T1000 (cell line): Measurements from ENCODE around the gene EXOSC5.
"Not testable (repeated sequence)": the region's sequence is repeated elsewhere in the genome, so short reads cannot be mapped to it uniquely, and the experiment has no call there.

Experiments used
- DNase-seq: peaks from one replicate; lab custom pipeline; 2025; ENCODE audit warnings: mixed read lengths; lab: John Stamatoyannopoulos, UW

Gene EXOSC5

DNA sequence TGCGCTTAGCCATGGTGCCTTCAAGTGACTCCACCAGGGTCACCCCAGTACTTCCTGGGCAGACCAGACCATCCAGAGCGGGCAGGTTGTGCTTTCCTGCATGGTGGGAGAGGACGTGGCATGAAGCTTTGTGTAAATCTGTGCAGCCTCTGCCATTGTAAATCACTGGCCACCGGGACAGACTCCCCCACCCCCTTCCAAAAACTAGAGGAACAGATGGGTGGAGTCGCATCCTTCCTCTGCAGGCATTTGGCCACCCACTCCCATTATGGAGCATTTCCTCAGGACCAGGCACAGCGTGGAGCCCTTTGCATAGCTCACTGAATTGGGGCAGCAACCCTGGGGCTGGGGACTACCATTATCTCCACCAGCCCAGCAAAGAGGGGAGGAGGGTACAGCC lies 8.6 kb upstream of the EXOSC5 start:
- no peak for DNase-seq

DNA sequence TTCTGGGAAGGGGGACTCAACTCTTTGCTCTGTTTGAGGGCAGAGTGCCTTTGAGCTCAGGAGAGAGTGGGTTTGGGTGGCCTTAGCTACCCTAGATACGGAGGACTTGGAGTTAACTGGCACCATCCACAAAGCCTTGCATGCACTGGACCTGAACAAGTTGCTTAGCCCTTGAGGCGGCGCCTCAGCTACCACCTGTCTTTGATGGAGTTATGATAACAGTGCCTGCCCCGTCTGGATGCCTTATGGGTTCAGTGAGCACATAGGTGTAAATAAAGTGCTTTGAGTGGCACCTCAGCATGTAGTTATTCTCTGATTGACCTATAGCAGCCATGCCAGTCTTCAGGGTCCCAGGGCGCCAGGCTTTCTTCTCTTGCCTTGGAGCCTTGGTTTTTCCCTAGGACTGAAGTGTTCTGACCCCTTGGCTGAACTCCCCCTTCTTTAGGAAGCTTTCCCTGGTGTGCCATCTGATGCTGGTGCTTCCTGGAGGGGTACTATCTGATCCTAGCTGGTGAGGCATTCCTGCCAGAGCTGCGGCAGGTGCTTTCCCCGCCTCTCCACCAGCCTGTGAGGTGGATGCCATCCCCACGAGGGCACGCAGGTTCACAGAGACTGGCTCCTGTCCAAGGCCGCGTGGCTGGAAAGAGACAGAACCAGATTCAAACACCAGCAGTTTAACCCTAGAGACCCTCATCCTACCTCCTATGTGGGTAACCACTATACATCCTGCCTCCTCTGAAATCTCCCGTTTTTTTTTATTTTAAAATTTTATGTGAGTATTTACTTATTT lies 6.2 kb upstream of the EXOSC5 start:
- DNase-seq, result no peak

DNA sequence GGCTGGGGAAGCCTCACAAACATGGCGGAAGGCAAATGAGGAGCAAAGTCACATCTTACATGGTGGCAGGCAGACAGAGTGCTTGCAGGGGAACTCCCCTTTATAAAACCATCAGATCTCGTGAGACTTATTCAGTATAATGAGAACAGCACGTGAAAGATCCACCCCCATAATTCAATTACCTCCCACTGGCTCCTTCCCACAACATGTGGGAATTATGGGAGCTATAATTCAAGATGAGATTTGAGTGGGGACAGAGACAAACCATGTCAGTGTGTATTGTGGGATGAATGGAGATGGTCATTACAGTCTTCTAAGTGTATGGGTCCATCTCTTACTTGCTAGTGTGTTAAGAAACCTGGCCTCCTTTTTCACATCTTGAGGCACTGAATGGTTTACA lies 4.9 kb upstream of the EXOSC5 start:
- DNase-seq, result no peak

- DNase-seq, result no peak
Measured at GRCh38 chr19:41401483-41401882, 4.3 kb upstream of the EXOSC5 start.

DNA sequence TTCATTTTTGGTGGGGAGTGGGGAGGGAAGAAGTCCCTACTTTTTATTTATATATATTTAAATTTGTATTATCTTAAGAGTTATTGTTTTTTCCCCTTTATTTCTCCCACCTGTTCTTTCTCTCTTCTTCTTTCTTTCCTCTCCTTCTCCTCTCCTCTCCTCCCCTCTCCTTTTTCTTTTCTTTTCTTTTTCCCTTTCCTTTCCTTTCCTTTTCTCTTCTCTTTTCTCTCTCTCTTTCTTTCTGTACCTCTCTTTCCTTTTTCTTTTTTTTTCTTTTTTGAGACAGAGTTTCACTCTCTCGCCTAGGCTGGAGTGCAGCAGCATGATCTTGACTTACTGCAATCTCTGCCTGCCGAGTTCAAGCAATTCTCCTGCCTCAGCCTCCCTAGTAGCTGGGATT lies 2.4 kb upstream of the EXOSC5 start:
- DNase-seq, result no peak

- DNase-seq, result no peak
Measured at GRCh38 chr19:41399091-41399490, 1.9 kb upstream of the EXOSC5 start.

- no peak for DNase-seq
Measured at GRCh38 chr19:41398598-41398997, 1.4 kb upstream of the EXOSC5 start.

GRCh38 chr19:41398050-41398418 lies 875 bp upstream of the EXOSC5 start:
- DNase-seq, result no peak

DNA sequence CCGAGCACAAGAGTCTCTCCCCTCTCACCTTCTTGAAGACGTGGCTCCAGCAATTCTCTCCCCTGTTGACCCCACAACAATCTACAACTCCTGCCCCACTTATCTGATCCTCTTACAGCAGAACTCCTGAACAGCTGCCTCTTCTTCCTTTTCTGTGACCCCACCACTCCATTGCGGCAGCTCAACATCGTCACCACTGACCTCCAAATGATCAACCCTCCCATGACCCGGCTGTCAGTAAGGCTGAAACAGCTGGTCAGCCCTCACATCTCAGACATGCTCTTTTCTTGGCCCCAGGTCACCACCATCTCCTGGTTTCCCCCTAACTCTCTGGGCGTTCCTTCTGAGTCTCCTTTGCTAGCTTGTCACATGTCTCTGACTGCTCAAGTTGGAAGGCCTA lies 1.8 kb downstream of the EXOSC5 start:
- no peak for DNase-seq

DNA sequence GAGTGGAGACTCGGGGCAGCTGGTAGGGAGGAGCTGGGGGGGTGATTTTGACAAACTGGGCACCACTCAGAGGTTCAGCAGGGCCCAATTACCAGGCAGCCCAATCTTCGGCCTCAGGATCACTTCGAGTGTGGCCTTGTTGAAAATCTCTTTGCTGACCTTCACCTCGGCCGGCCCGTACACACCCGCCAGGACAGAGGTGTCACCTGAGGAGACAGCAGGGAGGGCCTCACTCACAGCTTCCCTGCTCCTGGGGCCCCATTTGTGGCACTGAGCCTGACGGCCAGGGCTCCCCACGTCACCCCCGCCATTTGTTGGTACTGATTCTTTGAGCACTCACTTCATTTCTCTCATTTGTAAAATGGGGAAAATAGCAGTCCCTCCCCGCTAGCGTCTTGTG lies 4.4 kb downstream of the EXOSC5 start:
- no peak for DNase-seq

DNA sequence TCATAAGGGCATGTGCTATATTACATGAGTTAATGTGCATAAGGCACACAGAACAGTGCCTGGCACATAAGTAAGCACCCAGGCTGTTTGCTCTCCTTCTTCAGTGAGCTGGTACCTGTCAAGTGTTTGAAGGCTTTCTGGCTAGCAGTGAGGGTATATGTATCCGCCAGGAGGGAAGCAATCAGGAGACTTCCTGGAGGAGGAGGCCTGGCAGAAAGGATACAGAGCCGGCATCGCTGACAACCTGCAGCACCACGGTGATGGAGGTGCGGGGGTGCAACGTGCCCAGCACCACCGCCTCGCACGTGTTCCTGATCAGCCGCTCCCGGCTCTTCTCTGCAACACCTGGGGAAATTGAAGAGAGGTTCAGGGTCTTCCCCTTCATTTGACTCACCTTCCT lies 5.5 kb downstream of the EXOSC5 start:
- DNase-seq, result no peak

GRCh38 chr19:41386442-41386841 lies 10.7 kb downstream of the EXOSC5 start:
- no peak for DNase-seq

GRCh38 chr19:41384351-41384750 lies 12.8 kb downstream of the EXOSC5 start:
- DNase-seq, result no peak

GRCh38 chr19:41381536-41381935 lies 15.6 kb downstream of the EXOSC5 start:
- DNase-seq, result not testable (repeated sequence)

- no peak for DNase-seq
Measured at GRCh38 chr19:41377977-41378709, 19.0 kb downstream of the EXOSC5 start.

GRCh38 chr19:41376998-41377365 lies 20.2 kb downstream of the EXOSC5 start:
- no peak for DNase-seq

- no peak for DNase-seq
Measured at GRCh38 chr19:41376241-41376997, 20.7 kb downstream of the EXOSC5 start, which contains the start of gene TMEM91. TSS of gene TMEM91 (plus strand) at chr19:41376533. CDS start at chr19:41378310, 1,777 bp downstream.

DNA sequence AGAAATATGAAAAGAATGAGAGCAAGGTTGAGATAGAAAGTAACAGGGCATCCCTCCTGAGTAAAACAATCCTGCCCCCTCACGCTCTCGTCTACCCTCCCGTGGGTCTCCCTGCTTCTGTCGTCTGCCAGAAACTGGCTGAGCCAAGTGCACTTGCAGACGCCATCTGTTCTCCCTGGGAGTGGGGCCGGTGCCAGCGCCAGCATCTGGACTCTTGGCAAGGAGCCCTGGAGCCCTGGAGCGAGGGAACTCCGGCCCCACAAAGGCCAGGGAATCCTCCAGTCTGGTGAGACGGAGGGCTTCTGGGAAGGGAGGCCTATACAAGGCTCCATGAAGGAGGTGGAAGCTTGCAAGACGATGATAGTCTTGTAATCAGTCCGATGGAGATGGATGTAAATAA lies 23.2 kb downstream of the EXOSC5 start:
- peak; percentile 6 for DNase-seq

GRCh38 chr19:41372501-41372900 lies 24.7 kb downstream of the EXOSC5 start:
- DNase-seq, result no peak

DNA sequence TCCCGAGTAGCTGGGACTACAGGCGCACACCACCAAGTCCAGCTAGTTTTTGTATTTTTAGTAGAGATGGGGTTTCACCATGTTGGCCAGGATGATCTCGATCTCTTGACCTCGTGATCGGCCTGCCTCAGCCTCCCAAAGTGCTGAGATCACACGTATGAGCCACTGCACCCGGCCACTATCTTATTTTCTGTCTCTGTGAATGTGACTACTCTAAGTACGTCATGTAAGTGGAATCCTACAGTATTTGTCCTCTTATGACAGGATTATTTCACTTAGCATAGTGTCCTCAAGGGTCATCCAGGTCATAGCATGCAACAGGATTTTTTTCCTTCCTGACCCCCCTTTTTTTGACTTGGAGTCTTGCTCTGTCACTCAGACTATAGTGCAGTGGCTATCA lies 25.6 kb downstream of the EXOSC5 start:
- DNase-seq, result no peak

GRCh38 chr19:41371119-41371518 lies 26.0 kb downstream of the EXOSC5 start:
- DNase-seq, result not testable (repeated sequence)

DNA sequence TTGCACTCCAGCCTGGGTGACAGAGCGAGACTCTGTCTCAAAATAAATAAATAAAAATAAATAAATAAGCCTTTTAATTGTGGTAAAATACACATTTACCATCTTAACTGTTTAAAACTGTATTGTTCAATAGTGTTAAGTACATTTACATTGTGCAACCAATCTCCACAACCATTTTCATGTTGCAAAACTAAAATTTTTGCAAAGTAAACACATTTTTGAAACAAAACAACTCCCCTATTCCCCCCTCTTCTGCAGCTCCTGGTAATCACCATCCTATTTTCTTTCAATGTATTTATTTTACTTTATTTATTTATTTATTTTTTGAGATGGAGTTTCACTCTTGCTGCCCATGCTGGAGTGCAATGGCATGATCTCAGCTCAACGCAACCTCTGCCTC lies 27.4 kb downstream of the EXOSC5 start:
- DNase-seq, result no peak

DNA sequence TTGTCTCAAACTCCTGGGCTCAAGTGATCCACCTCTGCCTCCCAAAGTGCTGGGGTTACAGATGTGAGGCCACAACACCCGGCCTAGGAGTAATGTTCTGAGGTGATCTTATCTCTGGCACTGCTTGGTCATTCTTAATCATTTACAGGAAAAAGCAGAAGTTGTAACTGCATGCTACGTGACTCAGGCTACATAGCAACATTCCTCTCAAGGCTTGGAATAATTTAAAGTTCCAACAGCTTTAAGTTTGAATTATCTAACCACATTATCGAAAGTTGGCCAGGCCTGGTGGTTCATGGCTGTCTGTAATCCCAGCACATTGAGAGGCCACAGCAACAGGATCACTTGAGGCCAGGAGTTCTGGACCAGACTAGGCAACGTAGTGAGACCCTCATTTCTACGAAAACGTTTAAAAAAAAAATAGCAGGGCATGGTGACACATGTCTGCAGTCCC lies 29.3 kb downstream of the EXOSC5 start:
- peak; percentile 18 for DNase-seq
